Endothelial cell of umbilical vein (primary cell): Measurements from ENCODE around the gene TUBA1C. TPM values are rescaled to one million over a fixed set of nuclear protein-coding genes. Genes with fewer than 3 reads are reported as not detected.

ENCODE experiments used
- BruUV-seq: library from RNA; stranded (reverse); fragments of 400-500 nt; replicated peaks from 2 replicates; lab custom pipeline; 2021; lab: Mats Ljungman, UMichigan
- CTCF ChIA-PET: fragments of 300-600, 350-600 bp; sonication (Branson Sonifier 250); formaldehyde crosslinking; loops from one replicate; lab custom pipeline; 2021; ENCODE audit warnings: antibody characterized with exemption, inconsistent platforms; lab: Charles Lee
- POLR2A ChIA-PET: fragments of 300-600, 350-600 bp; sonication (Branson Sonifier 250); formaldehyde crosslinking; loops from one replicate; lab custom pipeline; 2021; ENCODE audit warnings: antibody characterized with exemption, inconsistent platforms; lab: Charles Lee
- DNase-seq: peaks from one replicate; pipeline ENCODE4 v3.0.0-alpha.2; 2011; ENCODE audit warnings: low read depth, low spot score
- FAIRE-seq: peaks from 2 replicates; lab custom pipeline; 2011; peaks lifted over from hg19 to GRCh38; lab: Jason Lieb, UNC
- H2AFZ ChIP-seq: 2 replicates; pipeline ENCODE4 v1.6.0; 2012; ENCODE audit warnings: low read depth, low read length, control low read depth, inconsistent platforms
- H3K27ac ChIP-seq: 2 replicates; pipeline ENCODE4 v1.5.1; 2011; ENCODE audit warnings: low read depth, mild to moderate bottlenecking, control low read depth, low read length, moderate library complexity; ENCODE audit not compliant: insufficient read depth
- H3K27me3 ChIP-seq, 2 experiments: 2 replicates each; pipeline versions ENCODE4 v1.6.0 to v1.6.1; 2011; ENCODE audit warnings: low read length in 2 of 2, mixed read lengths in 1 of 2; ENCODE audit not compliant: control insufficient read depth in 2 of 2, insufficient read depth in 2 of 2
- H3K36me3 ChIP-seq, 2 experiments: 2 replicates in 1 of 2; 3 replicates in 1 of 2; pipeline ENCODE4 v1.5.1; 2011; ENCODE audit warnings: low read length in 2 of 2, mild to moderate bottlenecking in 1 of 2, moderate library complexity in 1 of 2; ENCODE audit not compliant: control insufficient read depth in 2 of 2, insufficient read depth in 2 of 2; ENCODE audit errors: extremely low read depth in 1 of 2
- H3K4me1 ChIP-seq: 3 replicates; pipeline ENCODE4 v1.5.1; 2011; ENCODE audit warnings: mild to moderate bottlenecking, low read length; ENCODE audit not compliant: control insufficient read depth, insufficient read depth; ENCODE audit errors: extremely low read depth
- H3K4me2 ChIP-seq: 2 replicates; pipeline ENCODE4 v1.6.1; 2011; ENCODE audit warnings: low read length, control low read depth, mixed read lengths; ENCODE audit not compliant: insufficient read depth
- H3K4me3 ChIP-seq, 3 experiments: fragments of 200-600 bp in 1 of 3; sonication (generic), shearing (Covaris generic) in 1 of 3; replicated peaks in 1 of 3; 2 replicates each; pipeline ENCODE4 v1.5.1; 2011 to 2016; ENCODE audit warnings: control low read depth in 3 of 3, low read length in 3 of 3, mild to moderate bottlenecking in 2 of 3, inconsistent platforms in 1 of 3, low read depth in 1 of 3, moderate library complexity in 1 of 3; ENCODE audit not compliant: insufficient read depth in 1 of 3
- H3K79me2 ChIP-seq: 2 replicates; pipeline ENCODE4 v1.6.0; 2012; ENCODE audit warnings: low read length, inconsistent platforms; ENCODE audit not compliant: control insufficient read depth, insufficient read depth
- H3K9ac ChIP-seq: replicated peaks from 2 replicates; pipeline ENCODE3; 2011; ENCODE audit warnings: low read length, control low read depth; ENCODE audit not compliant: insufficient read depth; ENCODE audit errors: extremely low read depth
- H3K9me1 ChIP-seq: replicated peaks from 3 replicates; pipeline ENCODE4 v1.6.0; 2011; ENCODE audit warnings: mild to moderate bottlenecking, low read length; ENCODE audit not compliant: control insufficient read depth, insufficient read depth; ENCODE audit errors: extremely low read depth
- H3K9me3 ChIP-seq: replicated peaks from 2 replicates; pipeline ENCODE4 v1.5.1; 2012; ENCODE audit warnings: low read length, inconsistent platforms; ENCODE audit not compliant: control insufficient read depth, insufficient read depth
- H4K20me1 ChIP-seq: replicated peaks from 2 replicates; pipeline ENCODE3; 2011; ENCODE audit warnings: mild to moderate bottlenecking, low read length; ENCODE audit not compliant: control insufficient read depth, insufficient read depth; ENCODE audit errors: extremely low read depth
- CTCF ChIP-seq, 2 donors: IDR thresholded peaks; 1 replicate in 1 of 2; 2 replicates in 1 of 2; pipeline ENCODE4 v1.5.1; 2011; ENCODE audit warnings: low read length in 2 of 2, mild to moderate bottlenecking in 2 of 2, moderate library complexity in 2 of 2, control low read depth in 1 of 2, inconsistent platforms in 1 of 2, low read depth in 1 of 2; ENCODE audit not compliant: insufficient read depth in 1 of 2; ENCODE audit errors: extremely low read depth in 1 of 2
- EZH2 ChIP-seq: IDR thresholded peaks from 2 replicates; pipeline ENCODE4 v1.6.1; 2012; ENCODE audit warnings: borderline replicate concordance, low read depth, mild to moderate bottlenecking, moderate library complexity, low read length, inconsistent platforms; ENCODE audit not compliant: severe bottlenecking
- FOS ChIP-seq: IDR thresholded peaks from 2 replicates; pipeline ENCODE4 v1.6.1; 2011; ENCODE audit warnings: mild to moderate bottlenecking, low read length, moderate library complexity, borderline replicate concordance; ENCODE audit not compliant: insufficient read depth
- GATA2 ChIP-seq: IDR thresholded peaks from 2 replicates; pipeline ENCODE4 v1.7.0; 2011; ENCODE audit warnings: low read depth, mild to moderate bottlenecking, moderate library complexity, mixed read lengths, low read length; ENCODE audit not compliant: insufficient read length, insufficient read depth
- JUN ChIP-seq: IDR thresholded peaks from 2 replicates; pipeline ENCODE4 v1.6.1; 2011; ENCODE audit warnings: borderline replicate concordance, low read depth; ENCODE audit not compliant: insufficient read length, insufficient read depth
- MAX ChIP-seq: IDR thresholded peaks from 2 replicates; pipeline ENCODE4 v1.6.1; 2011; ENCODE audit not compliant: insufficient read depth, insufficient read length
- MYC ChIP-seq: IDR thresholded peaks from one replicate; pipeline ENCODE4 v1.6.1; 2011; ENCODE audit warnings: mild to moderate bottlenecking, low read depth, low read length
- POLR2AphosphoS5 ChIP-seq: IDR thresholded peaks from 2 replicates; pipeline ENCODE4 v1.6.1; 2012; ENCODE audit warnings: low read depth, mild to moderate bottlenecking, control low read depth, low read length, moderate library complexity; ENCODE audit not compliant: insufficient read depth
- dilution Hi-C: fragments of 300-500 bp; cut with MboI; formaldehyde crosslinking; loops from one replicate; pipeline ENCODE4 v1.15.0; 2019; ENCODE audit warnings: low sequenced_read_pairs; ENCODE audit not compliant: extremely low pct_ligation_motif_present
- intact Hi-C: fragments of 100-400 bp; cut with micrococcal nuclease; formaldehyde crosslinking; loops from one replicate; pipeline ENCODE4 v1.10.0; 2022
- polyA plus RNA-seq, 4 experiments: library from polyadenylated mRNA; depleted of rRNA in 3 of 4; stranded (reverse) in 3 of 4; unstranded in 1 of 4; fragments of >200 nt; gene quantifications; 2 replicates each; pipeline versions ENCODE4 v1.2.1 to v1.2.3, GENCODE V29; 2011 to 2012; ENCODE audit warnings: missing spikeins in 1 of 4
- total RNA-seq: library from RNA; stranded (reverse); gene quantifications from 2 replicates; pipeline ENCODE4 v1.2.3, GENCODE V29; 2021

The TUBA1C gene
- total and polyA plus RNA-seq, 2 donors (not counting 3 experiments of a cell fraction or from before 2014, with no cell fraction given), result 515 to 2,063 TPM

- Histone ChIP-seq H3K4me2 (no peak overlapping the region), H3K4me3 (no peak overlapping the region), H3K27me3 (no peaks in the 10 kb centered on the region), H3K9me3 (no peaks in the 10 kb centered on the region), H3K36me3 (no peaks in the 10 kb centered on the region), H3K9ac (no peak overlapping the region), H3K79me2 (no peaks in the 10 kb centered on the region), H3K27ac (no peak overlapping the region), H2AFZ (no peak overlapping the region), H3K9me1 (no peaks in the 10 kb centered on the region), H3K4me1 (peaks cover 5% of the 10 kb centered on the region), H4K20me1 (no peaks in the 10 kb centered on the region)
- CTCF ChIA-PET, result interaction anchor here (0.6 to 2.8 kb wide), 3 partner anchors 10 to 157 kb away, joined by 3 to 10 read pairs (median 3); no protein-coding TSS in a partner anchor
- BruUV-seq, result no TSS peak
- FAIRE-seq, result no peak
- TF ChIP-seq CTCF (IDR thresholded peaks at IDR 0.05; ENCODE audit: extremely low read depth in 1 of 2, insufficient read depth in 1 of 2, low read depth in 1 of 2, low read length in 2 of 2) (no peak), JUN (no peak), POLR2AphosphoS5 (no peak), FOS (no peak), EZH2 (no peak), GATA2 (no peak), MAX (no peak), MYC (no peak)
- dilution Hi-C loops (no loop called here), intact Hi-C loops (no loop called here)
- no peak for DNase-seq
- POLR2A ChIA-PET, result interaction anchor here (0.7 kb wide), 1 partner anchor 110 kb away, joined by 5 read pairs; no protein-coding TSS in a partner anchor
Observed at GRCh38 chr12:49220972-49221371, 43.9 kb upstream of the TUBA1C start.
